Activated naive CD4-positive, alpha-beta T cell treated with anti-CD3 and anti-CD28 coated beads for 36 hours (primary cell): ENCODE data around the gene PPP1R14D. TPM values are rescaled to one million over a fixed set of nuclear protein-coding genes. Genes with fewer than 3 reads are reported as not detected.

Experiments used
- CTCF ChIA-PET: fragments of 350-600 bp; sonication (Branson Sonifier 250); formaldehyde crosslinking; loops from one replicate; lab custom pipeline; 2021; ENCODE audit warnings: antibody characterized with exemption; lab: Charles Lee
- DNase-seq: peaks from one replicate; pipeline ENCODE4 v3.0.0-alpha.2; 2020
- H3K27ac Mint-ChIP-seq: one replicate; pipeline ENCODE4 v1.8.0; 2021; ENCODE audit warnings: mild to moderate bottlenecking, mixed read lengths
- H3K27me3 Mint-ChIP-seq: one replicate; pipeline ENCODE4 v1.8.0; 2021; ENCODE audit warnings: low read depth, mixed read lengths
- H3K36me3 Mint-ChIP-seq: one replicate; pipeline ENCODE4 v1.8.0; 2021; ENCODE audit warnings: low read depth, mixed read lengths
- H3K4me1 Mint-ChIP-seq: one replicate; pipeline ENCODE4 v1.8.0; 2021; ENCODE audit warnings: low read depth, mixed read lengths
- H3K4me3 Mint-ChIP-seq: one replicate; pipeline ENCODE4 v1.8.0; 2021; ENCODE audit warnings: mild to moderate bottlenecking, moderate library complexity, mixed read lengths
- H3K9me3 Mint-ChIP-seq: one replicate; pipeline ENCODE4 v1.8.0; 2021; ENCODE audit warnings: mixed read lengths
- intact Hi-C: fragments of 100-400 bp; cut with micrococcal nuclease; formaldehyde crosslinking; loops from one replicate; pipeline ENCODE4 v1.15.1; 2023
- total RNA-seq, 2 experiments: library from RNA; stranded (reverse); gene quantifications; one replicate each; pipeline ENCODE4 v1.2.3, GENCODE V29; 2021

The PPP1R14D gene
- total RNA-seq, 2 experiments from 2014 or later: not detected

DNA sequence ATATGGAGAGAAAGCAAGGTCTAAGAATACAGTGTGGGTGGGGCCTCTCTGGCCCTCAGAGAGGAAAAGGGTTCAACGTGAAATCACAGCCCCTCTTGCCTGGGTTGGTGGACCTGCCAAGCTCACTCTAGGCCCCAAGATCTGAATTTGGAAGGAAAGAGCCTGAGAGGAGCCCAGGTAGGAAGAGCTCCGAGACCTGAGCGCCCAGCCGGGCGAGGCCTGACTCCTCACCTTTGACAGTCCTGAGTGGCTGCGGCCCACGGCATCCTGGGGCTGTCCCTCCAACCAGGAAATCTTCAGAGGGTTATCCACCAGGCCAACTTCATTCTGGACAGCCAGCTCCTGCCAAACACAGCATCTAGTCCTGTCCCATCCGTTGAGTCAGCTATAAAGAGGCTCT, 55.0 kb downstream of the PPP1R14D start:
- Mint-ChIP-seq H3K4me3 (no peak overlapping the region), H3K27ac (no peak overlapping the region), H3K27me3 (no peaks in the 10 kb centered on the region), H3K4me1 (peaks cover 28% of the 10 kb centered on the region), H3K9me3 (no peaks in the 10 kb centered on the region), H3K36me3 (peaks cover 15% of the 10 kb centered on the region)
- intact Hi-C loops: no loop called here
- CTCF ChIA-PET: interaction anchor here (0.5 to 0.8 kb wide), 2 partner anchors 8 to 184 kb away, joined by 3 read pairs; no protein-coding TSS in a partner anchor
- no peak for DNase-seq

DNA sequence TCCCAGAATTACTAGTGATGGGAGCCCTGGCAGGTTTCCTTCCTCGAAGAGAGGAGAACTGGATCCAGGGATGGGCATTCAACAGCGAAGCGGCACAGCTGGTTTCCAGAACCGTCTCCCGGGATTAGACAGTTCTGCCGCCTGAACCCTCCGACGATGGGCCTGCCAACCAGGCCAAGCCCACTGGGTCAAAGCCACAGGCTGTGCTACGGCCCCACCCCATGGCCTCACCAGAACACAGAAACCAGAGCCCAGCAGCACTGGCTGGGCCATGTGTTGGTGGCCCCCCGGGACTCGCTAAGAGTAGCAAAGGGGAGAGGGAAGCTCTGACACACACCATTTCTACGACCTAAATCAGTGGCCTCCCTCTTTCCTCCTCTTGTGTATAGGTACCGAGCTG, 56.5 kb downstream of the PPP1R14D start:
- no peak for DNase-seq
- no peak overlapping the region for H3K4me3 Mint-ChIP-seq
- intact Hi-C loops: no loop called here
- no peaks in the 10 kb centered on the region for H3K27me3 Mint-ChIP-seq
- no peaks in the 10 kb centered on the region for H3K9me3 Mint-ChIP-seq
- CTCF ChIA-PET: interaction anchor here (1.3 to 4.6 kb wide), 2 partner anchors 11 to 86 kb away, joined by 4 to 25 read pairs; no protein-coding TSS in a partner anchor
- no peak overlapping the region for H3K27ac Mint-ChIP-seq
- peaks cover 15% of the 10 kb centered on the region for H3K36me3 Mint-ChIP-seq
- peaks cover 32% of the 10 kb centered on the region for H3K4me1 Mint-ChIP-seq

DNA sequence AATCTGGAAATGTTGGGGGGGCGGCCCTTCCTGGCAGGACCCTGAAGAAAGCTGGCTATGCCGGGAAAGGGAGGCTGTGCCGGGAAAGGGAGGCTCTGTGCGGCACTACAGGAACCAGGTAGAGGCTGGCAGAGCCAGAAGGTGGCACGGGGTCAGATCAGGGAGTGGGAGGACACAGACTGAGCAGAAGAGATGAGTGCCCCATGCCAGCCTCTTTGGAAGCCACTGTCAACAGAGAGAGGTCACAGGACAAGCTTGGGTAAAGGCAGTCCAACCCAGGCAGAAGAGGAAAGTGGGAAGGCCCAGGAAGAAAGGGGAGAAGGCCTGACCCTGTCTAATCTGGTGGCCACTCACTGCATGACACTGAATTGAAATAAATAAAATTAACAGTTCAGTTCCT, 57.3 kb downstream of the PPP1R14D start:
- no peak overlapping the region for H3K27ac Mint-ChIP-seq
- no peak overlapping the region for H3K4me3 Mint-ChIP-seq
- peaks cover 27% of the 10 kb centered on the region for H3K4me1 Mint-ChIP-seq
- intact Hi-C loops: no loop called here
- DNase-seq: no peak
- H3K27me3 Mint-ChIP-seq: no peaks in the 10 kb centered on the region
- H3K9me3 Mint-ChIP-seq: no peaks in the 10 kb centered on the region
- H3K36me3 Mint-ChIP-seq: peaks cover 8% of the 10 kb centered on the region
- CTCF ChIA-PET: interaction anchor here (0.7 to 4.6 kb wide), 2 partner anchors 11 to 182 kb away, joined by 3 to 25 read pairs; no protein-coding TSS in a partner anchor

DNA sequence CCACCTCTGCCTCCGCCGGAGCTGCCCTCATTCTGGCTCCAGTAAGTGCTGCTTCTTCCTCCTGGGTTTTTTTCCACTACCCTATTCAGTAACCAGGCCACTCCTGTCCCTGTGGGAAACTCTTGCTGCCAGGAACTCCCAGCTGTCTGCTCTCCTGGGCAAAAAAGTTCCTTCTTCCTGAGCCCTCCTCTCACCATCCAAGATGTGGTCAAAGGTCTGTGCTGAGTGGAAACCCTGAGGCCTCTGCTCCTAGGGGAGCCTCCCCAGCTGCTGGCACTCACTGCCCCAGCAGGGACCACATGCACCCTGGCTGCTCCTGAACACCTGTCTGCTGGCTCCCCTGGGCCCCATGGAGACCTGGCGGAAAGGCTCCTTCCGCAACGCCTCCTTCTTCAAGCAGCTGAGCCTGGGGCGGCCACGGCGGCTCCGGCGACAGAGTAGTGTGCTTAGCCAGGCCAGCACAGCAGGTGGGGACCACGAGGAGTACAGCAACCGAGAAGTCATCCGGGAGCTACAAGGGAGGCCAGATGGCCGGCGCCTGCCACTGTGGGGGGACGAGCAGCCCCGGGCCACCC, 58.3 kb downstream of the PPP1R14D start:
- peaks cover 35% of the 10 kb centered on the region for H3K4me1 Mint-ChIP-seq
- H3K9me3 Mint-ChIP-seq: no peaks in the 10 kb centered on the region
- peaks cover 8% of the 10 kb centered on the region for H3K36me3 Mint-ChIP-seq
- CTCF ChIA-PET: interaction anchor here (0.6 to 4.6 kb wide), 5 partner anchors 12 to 330 kb away, joined by 3 to 25 read pairs (median 4); no protein-coding TSS in a partner anchor
- no peaks in the 10 kb centered on the region for H3K27me3 Mint-ChIP-seq
- DNase-seq: no peak
- peak overlapping the region; percentile 87 for H3K27ac Mint-ChIP-seq
- intact Hi-C loops: no loop called here
- H3K4me3 Mint-ChIP-seq: peak overlapping the region; percentile 17

DNA sequence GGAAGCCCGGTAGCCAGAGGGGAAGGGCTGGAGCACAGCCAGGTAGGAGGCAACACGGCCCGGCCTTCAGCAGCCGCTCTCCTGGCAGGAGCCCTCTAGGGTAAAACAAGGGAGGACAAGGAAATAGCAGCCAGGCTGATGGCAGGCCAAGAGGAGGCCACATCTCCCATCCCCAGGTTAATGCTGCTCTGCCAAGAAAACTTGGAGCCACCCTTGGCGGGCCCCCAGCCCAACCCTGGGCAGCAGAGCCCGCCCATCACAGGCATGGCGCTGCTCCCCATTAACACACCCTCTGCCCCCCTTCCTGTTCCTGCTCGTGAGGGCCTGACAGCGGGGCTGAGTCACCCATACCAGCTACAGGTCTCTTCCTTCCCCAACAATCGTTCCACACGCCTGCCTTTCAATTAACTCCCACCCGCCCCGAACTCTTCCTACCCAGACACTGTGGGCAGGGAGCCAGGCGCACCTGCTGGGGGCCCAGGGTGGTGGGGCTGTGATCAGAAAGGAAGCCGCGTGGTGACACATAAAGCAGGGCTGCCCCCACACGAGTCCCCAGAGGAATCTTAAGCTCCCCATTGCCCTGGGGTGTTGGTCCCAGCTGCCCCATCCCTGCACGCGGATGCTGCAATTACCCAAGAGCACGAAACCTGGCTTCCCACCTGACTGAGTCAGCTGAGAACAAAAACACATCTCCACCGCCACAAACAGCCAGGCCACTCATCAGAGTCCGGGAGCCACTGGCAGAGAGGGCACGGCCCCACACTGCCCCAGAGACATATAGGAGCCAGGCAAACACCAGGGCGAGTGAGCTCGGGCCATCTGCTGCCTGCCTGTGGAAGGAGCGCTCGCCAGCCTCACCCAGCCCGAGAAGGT, 59.0 kb downstream of the PPP1R14D start, which contains the start of gene C15orf62:
C15orf62 (plus strand) TSS at position 707 of the 873 bp plus-strand sequence. CDS start 516 bp downstream, outside the sequence.
- CTCF ChIA-PET: interaction anchor here (0.5 to 4.6 kb wide), 7 partner anchors 13 to 171 kb away, joined by 3 to 25 read pairs (median 4); no protein-coding TSS in a partner anchor
- H3K27me3 Mint-ChIP-seq: no peaks in the 10 kb centered on the region
- peak within 1 kb of the TSS; percentile 40 for H3K4me3 Mint-ChIP-seq
- peaks cover 42% of the 10 kb centered on the region for H3K4me1 Mint-ChIP-seq
- intact Hi-C loops: loop anchor here (1.0 kb wide), 2 partner anchors 75 to 175 kb away; partner anchors contain the start of gene KNL1
- peak; percentile 82 for DNase-seq
- H3K36me3 Mint-ChIP-seq: peaks cover 4% of the 10 kb centered on the region
- no peaks in the 10 kb centered on the region for H3K9me3 Mint-ChIP-seq
- peak within 1 kb of the TSS; percentile 87 for H3K27ac Mint-ChIP-seq

DNA sequence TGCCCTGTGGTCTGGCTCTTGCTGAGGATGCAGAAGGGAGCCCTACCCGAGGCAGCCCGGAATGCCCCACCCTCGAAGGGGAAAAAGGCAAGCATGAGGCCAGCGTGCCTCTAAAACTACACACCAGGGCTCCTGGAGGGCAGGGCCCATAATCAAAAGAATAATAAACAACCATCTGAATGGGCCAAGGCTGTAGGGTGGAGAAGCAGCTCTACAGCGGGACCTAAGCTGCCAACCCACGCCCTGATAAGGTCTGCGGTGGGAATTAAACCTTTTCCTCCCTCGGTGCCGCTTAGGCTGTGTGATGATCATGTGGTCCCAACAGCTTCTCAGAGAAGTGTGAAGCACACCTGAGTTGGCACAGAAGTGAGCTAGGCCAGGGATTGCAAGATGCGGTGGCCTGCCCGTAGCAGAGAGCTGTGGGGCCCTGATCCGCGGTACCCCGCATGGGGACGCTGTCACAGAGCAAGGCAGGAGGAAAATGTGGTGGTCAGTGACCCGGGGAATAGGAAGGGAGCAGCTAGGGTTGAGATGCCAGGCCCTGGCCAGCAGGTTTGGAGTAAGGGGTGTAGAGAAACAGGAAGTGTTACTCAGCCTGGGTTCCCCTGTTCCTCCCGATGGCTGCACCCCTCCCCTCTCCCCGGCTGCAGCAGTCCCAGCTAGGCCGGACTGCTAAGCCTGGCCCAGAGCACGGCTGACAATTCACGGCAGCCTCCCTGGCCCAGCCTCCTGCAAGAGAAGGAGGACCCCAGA, 59.8 kb downstream of the PPP1R14D start:
- CTCF ChIA-PET: interaction anchor here (0.5 to 4.6 kb wide), 5 partner anchors 14 to 141 kb away, joined by 3 to 25 read pairs (median 3); no protein-coding TSS in a partner anchor
- intact Hi-C loops: loop anchor here (1.0 kb wide), 2 partner anchors 74 to 174 kb away; partner anchors contain the start of gene KNL1
- peaks cover 2% of the 10 kb centered on the region for H3K36me3 Mint-ChIP-seq
- H3K9me3 Mint-ChIP-seq: no peaks in the 10 kb centered on the region
- no peak for DNase-seq
- H3K4me1 Mint-ChIP-seq: peaks cover 45% of the 10 kb centered on the region
- H3K27ac Mint-ChIP-seq: peak overlapping the region; percentile 87
- H3K27me3 Mint-ChIP-seq: no peaks in the 10 kb centered on the region
- peak overlapping the region; percentile 15 for H3K4me3 Mint-ChIP-seq

DNA sequence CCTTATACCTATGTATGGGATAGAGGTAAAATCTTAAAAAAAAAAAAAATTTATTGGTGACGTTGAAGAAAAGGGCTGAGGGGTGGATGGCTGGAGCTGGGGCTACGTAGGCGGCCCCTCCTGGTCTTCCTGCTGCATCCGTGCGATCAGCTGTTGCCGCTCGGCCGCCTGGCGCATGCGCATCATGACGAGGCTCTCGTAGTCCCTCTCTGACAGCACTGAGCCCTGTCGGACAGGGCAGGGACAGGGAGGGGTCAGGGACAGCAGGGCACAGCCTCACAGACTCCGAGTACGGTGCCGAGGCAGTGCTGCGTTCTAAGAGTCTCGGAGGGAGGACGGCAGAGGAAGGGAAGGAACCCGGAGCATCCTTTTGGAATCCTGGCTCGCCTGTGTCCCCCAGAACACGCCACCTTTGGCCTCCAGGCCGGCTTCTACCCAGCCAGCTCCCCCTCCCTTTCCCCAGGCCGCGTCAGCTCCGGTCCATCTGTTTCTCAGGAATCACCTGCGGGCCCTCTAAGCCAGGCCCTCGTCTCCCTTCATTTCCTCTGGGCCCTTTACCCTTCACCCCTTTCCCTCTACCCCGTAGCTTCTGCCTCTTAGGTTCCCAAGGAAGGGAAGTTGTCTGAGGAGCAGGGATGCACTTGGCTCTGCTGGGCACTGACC, 60.5 kb downstream of the PPP1R14D start:
- DNase-seq: no peak
- Mint-ChIP-seq H3K27ac (no peak overlapping the region), H3K4me3 (no peak overlapping the region), H3K36me3 (peaks cover 2% of the 10 kb centered on the region), H3K9me3 (no peaks in the 10 kb centered on the region), H3K4me1 (peaks cover 52% of the 10 kb centered on the region), H3K27me3 (no peaks in the 10 kb centered on the region)
- intact Hi-C loops: no loop called here
- CTCF ChIA-PET: interaction anchor here (0.5 to 4.6 kb wide), 4 partner anchors 14 to 141 kb away, joined by 3 to 25 read pairs (median 6); no protein-coding TSS in a partner anchor

DNA sequence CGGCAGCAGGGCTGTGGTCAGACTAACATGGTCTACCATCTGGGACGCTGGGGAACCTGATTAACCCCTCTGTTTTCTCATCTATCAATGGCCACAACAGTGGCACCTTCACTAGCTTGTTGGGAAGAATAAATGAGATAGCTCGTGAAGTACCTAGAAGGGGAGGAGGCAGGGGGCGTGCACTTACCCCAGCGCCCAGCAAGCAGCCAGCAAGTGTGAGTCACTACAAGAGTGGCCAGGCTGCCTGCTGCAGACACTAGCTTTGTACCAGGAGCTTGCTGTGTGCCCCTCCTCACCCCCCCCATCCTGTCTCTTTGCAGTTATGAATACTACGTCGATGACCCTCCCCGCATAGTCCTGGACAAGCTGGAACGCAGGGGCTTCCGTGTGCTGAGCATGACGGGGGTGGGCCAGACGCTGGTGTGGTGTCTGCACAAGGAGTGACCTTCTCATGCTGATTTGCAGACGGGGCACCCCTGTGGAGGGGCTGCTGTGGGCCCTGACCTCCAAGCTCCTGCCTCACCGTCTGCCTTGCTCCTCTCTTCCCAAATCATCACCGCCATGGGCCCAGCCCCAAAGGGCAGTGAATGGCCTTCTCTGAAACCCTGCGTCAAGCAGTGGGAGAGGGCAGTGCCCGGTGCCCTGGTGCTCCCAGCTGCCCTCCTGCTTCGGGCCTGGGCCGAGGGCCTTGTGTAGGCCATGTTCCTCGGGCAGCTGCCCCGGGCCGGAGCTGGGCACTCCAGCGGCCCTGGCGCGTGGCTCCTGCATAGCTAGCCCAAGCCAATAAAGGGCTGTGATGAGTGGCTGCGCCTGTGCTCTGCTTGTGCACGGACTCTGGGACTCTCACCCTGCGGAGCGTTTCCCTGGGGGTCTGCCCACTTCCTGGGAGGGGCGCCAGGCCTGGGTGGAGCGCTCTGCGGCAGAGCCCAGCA, 61.3 kb downstream of the PPP1R14D start:
- CTCF ChIA-PET: interaction anchor here (0.5 to 1.9 kb wide), 4 partner anchors 15 to 354 kb away, joined by 3 to 10 read pairs (median 3); no protein-coding TSS in a partner anchor
- no peaks in the 10 kb centered on the region for H3K27me3 Mint-ChIP-seq
- peaks cover 54% of the 10 kb centered on the region for H3K4me1 Mint-ChIP-seq
- intact Hi-C loops: no loop called here
- H3K27ac Mint-ChIP-seq: no peak overlapping the region
- H3K4me3 Mint-ChIP-seq: no peak overlapping the region
- peaks cover 2% of the 10 kb centered on the region for H3K36me3 Mint-ChIP-seq
- no peaks in the 10 kb centered on the region for H3K9me3 Mint-ChIP-seq
- DNase-seq: no peak

DNA sequence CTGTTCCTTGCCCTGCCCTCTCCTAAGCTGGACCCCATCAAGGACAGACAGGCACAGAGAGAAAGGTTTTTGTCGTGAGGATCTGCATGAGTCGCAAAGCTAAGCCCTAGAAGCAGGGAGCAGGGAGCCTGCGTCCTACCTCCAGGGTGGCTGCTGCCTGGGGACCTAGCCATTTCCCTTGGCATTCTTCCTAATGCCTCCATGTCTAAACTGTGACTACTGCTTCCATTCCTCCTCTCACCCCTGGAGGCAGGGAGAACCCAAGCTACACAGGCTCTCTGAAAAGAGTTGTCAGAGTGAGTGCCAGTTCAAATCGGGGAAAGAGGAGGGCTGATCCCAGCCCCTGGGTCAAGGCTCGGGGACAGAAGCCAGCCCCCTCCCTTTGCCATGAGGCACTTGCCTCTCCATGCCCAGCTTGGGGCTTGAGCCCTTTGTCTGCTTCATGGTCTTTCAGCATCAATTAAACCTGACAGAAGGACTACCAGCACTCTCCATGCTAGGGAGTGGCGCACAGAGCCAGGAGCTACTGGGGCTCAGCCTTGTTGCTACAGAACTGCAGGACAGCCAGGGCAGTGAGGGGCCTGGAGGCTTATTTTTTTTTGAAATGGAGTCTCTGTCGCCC, 62.2 kb downstream of the PPP1R14D start:
- intact Hi-C loops: no loop called here
- CTCF ChIA-PET: interaction anchor here (0.5 to 1.9 kb wide), 6 partner anchors 16 to 353 kb away, joined by 3 to 10 read pairs (median 3); partner anchors contain the start of gene VPS18
- H3K36me3 Mint-ChIP-seq: peaks cover 2% of the 10 kb centered on the region

More for the DNA sequence above, 62.2 kb downstream of the PPP1R14D start:
- H3K4me1 Mint-ChIP-seq: peaks cover 54% of the 10 kb centered on the region
- no peak for DNase-seq
- H3K27ac Mint-ChIP-seq: no peak overlapping the region
- H3K9me3 Mint-ChIP-seq: no peaks in the 10 kb centered on the region
- no peaks in the 10 kb centered on the region for H3K27me3 Mint-ChIP-seq
- no peak overlapping the region for H3K4me3 Mint-ChIP-seq
